Measurements from ENCODE around the gene DYNLRB1.

Gene DYNLRB1

GRCh38 chr20:34531608-34532265 is 15.5 kb downstream of the DYNLRB1 start:
- no peaks in the 10 kb centered on the region for H3K27me3 ChIP-seq (ENCODE audit: control insufficient read depth in 1 of 2, insufficient read depth in 2 of 2, low read length in 2 of 2)
- H3K4me1 ChIP-seq (ENCODE audit: control insufficient read depth in 1 of 2, insufficient read depth in 2 of 2, low read length in 2 of 2), result peaks cover 16 to 18% of the 10 kb centered on the region in 2 donors
- H3K9me3 ChIP-seq (ENCODE audit: control insufficient read depth in 1 of 2, low read length in 2 of 2), result no peaks in the 10 kb centered on the region
- no peak overlapping the region for H3K9ac ChIP-seq (ENCODE audit: low read depth in 1 of 2, low read length in 2 of 2)
- no peak overlapping the region for H3K27ac ChIP-seq (ENCODE audit: low read depth, low read length)
- H3K4me3 ChIP-seq (ENCODE audit: low read depth in 1 of 2, low read length in 2 of 2), result no peak overlapping the region
- peaks cover 59 to 85% of the 10 kb centered on the region in 2 donors for H3K36me3 ChIP-seq (ENCODE audit: control insufficient read depth in 1 of 2, insufficient read depth in 2 of 2, low read length in 2 of 2)

GRCh38 chr20:34532320-34532719 is 16.1 kb downstream of the DYNLRB1 start:
- H3K27me3 ChIP-seq (ENCODE audit: control insufficient read depth in 1 of 2, insufficient read depth in 2 of 2, low read length in 2 of 2), result no peaks in the 10 kb centered on the region
- H3K36me3 ChIP-seq (ENCODE audit: control insufficient read depth in 1 of 2, insufficient read depth in 2 of 2, low read length in 2 of 2), result peaks cover 59 to 85% of the 10 kb centered on the region in 2 donors
- H3K4me1 ChIP-seq (ENCODE audit: control insufficient read depth in 1 of 2, insufficient read depth in 2 of 2, low read length in 2 of 2), result peaks cover 15 to 17% of the 10 kb centered on the region in 2 donors
- H3K9ac ChIP-seq (ENCODE audit: low read depth in 1 of 2, low read length in 2 of 2), result no peak overlapping the region
- no peak overlapping the region for H3K27ac ChIP-seq (ENCODE audit: low read depth, low read length)
- no peaks in the 10 kb centered on the region for H3K9me3 ChIP-seq (ENCODE audit: control insufficient read depth in 1 of 2, low read length in 2 of 2)
- no peak overlapping the region for H3K4me3 ChIP-seq (ENCODE audit: low read depth in 1 of 2, low read length in 2 of 2)

- H3K27ac ChIP-seq (ENCODE audit: low read depth, low read length), result no peak overlapping the region
- no peaks in the 10 kb centered on the region for H3K27me3 ChIP-seq (ENCODE audit: control insufficient read depth in 1 of 2, insufficient read depth in 2 of 2, low read length in 2 of 2)
- H3K36me3 ChIP-seq (ENCODE audit: control insufficient read depth in 1 of 2, insufficient read depth in 2 of 2, low read length in 2 of 2), result peaks cover 58 to 85% of the 10 kb centered on the region in 2 donors
These were observed 16.5 kb downstream of the DYNLRB1 start for GRCh38 chr20:34532756-34533155.

GRCh38 chr20:34534391-34535165 is 18.4 kb downstream of the DYNLRB1 start:
- no peaks in the 10 kb centered on the region for H3K27me3 ChIP-seq (ENCODE audit: control insufficient read depth in 1 of 2, insufficient read depth in 2 of 2, low read length in 2 of 2)
- no peak overlapping the region for H3K27ac ChIP-seq (ENCODE audit: low read depth, low read length)
- H3K4me3 ChIP-seq (ENCODE audit: low read depth in 1 of 2, low read length in 2 of 2), result no peak overlapping the region
- peaks cover 6 to 10% of the 10 kb centered on the region in 2 donors for H3K4me1 ChIP-seq (ENCODE audit: control insufficient read depth in 1 of 2, insufficient read depth in 2 of 2, low read length in 2 of 2)
- no peak overlapping the region for H3K9ac ChIP-seq (ENCODE audit: low read depth in 1 of 2, low read length in 2 of 2)
- peaks cover 57 to 81% of the 10 kb centered on the region in 2 donors for H3K36me3 ChIP-seq (ENCODE audit: control insufficient read depth in 1 of 2, insufficient read depth in 2 of 2, low read length in 2 of 2)
- H3K9me3 ChIP-seq (ENCODE audit: control insufficient read depth in 1 of 2, low read length in 2 of 2), result no peaks in the 10 kb centered on the region

More at GRCh38 chr20:34532756-34533155, 16.5 kb downstream of the DYNLRB1 start:
- Histone ChIP-seq H3K4me3 (ENCODE audit: low read depth in 1 of 2, low read length in 2 of 2) (no peak overlapping the region), H3K4me1 (ENCODE audit: control insufficient read depth in 1 of 2, insufficient read depth in 2 of 2, low read length in 2 of 2) (peaks cover 15 to 17% of the 10 kb centered on the region in 2 donors), H3K9me3 (ENCODE audit: control insufficient read depth in 1 of 2, low read length in 2 of 2) (no peaks in the 10 kb centered on the region), H3K9ac (ENCODE audit: low read depth in 1 of 2, low read length in 2 of 2) (no peak overlapping the region)

- no peak overlapping the region for H3K9ac ChIP-seq (ENCODE audit: low read depth in 1 of 2, low read length in 2 of 2)
These were observed 19.1 kb downstream of the DYNLRB1 start for GRCh38 chr20:34535301-34535840.

GRCh38 chr20:34535857-34536256 is 19.6 kb downstream of the DYNLRB1 start:
- Histone ChIP-seq H3K9ac (ENCODE audit: low read depth in 1 of 2, low read length in 2 of 2) (no peak overlapping the region), H3K4me3 (ENCODE audit: low read depth in 1 of 2, low read length in 2 of 2) (no peak overlapping the region), H3K27ac (ENCODE audit: low read depth, low read length) (no peak overlapping the region), H3K9me3 (ENCODE audit: control insufficient read depth in 1 of 2, low read length in 2 of 2) (no peaks in the 10 kb centered on the region), H3K36me3 (ENCODE audit: control insufficient read depth in 1 of 2, insufficient read depth in 2 of 2, low read length in 2 of 2) (peaks cover 50 to 81% of the 10 kb centered on the region in 2 donors), H3K27me3 (ENCODE audit: control insufficient read depth in 1 of 2, insufficient read depth in 2 of 2, low read length in 2 of 2) (no peaks in the 10 kb centered on the region), H3K4me1 (ENCODE audit: control insufficient read depth in 1 of 2, insufficient read depth in 2 of 2, low read length in 2 of 2) (peaks cover 4 to 7% of the 10 kb centered on the region in 2 donors)

More at GRCh38 chr20:34535301-34535840, 19.1 kb downstream of the DYNLRB1 start:
- Histone ChIP-seq H3K4me3 (ENCODE audit: low read depth in 1 of 2, low read length in 2 of 2) (no peak overlapping the region), H3K36me3 (ENCODE audit: control insufficient read depth in 1 of 2, insufficient read depth in 2 of 2, low read length in 2 of 2) (peaks cover 49 to 81% of the 10 kb centered on the region in 2 donors), H3K27me3 (ENCODE audit: control insufficient read depth in 1 of 2, insufficient read depth in 2 of 2, low read length in 2 of 2) (no peaks in the 10 kb centered on the region), H3K27ac (ENCODE audit: low read depth, low read length) (no peak overlapping the region), H3K4me1 (ENCODE audit: control insufficient read depth in 1 of 2, insufficient read depth in 2 of 2, low read length in 2 of 2) (peaks cover 6 to 10% of the 10 kb centered on the region in 2 donors), H3K9me3 (ENCODE audit: control insufficient read depth in 1 of 2, low read length in 2 of 2) (no peaks in the 10 kb centered on the region)

GRCh38 chr20:34536798-34537394 is 20.7 kb downstream of the DYNLRB1 start:
- no peaks in the 10 kb centered on the region for H3K27me3 ChIP-seq (ENCODE audit: control insufficient read depth in 1 of 2, insufficient read depth in 2 of 2, low read length in 2 of 2)
- no peak overlapping the region for H3K4me3 ChIP-seq (ENCODE audit: low read depth in 1 of 2, low read length in 2 of 2)
- H3K4me1 ChIP-seq (ENCODE audit: control insufficient read depth in 1 of 2, insufficient read depth in 2 of 2, low read length in 2 of 2), result no peaks in the 10 kb centered on the region
- H3K36me3 ChIP-seq (ENCODE audit: control insufficient read depth in 1 of 2, insufficient read depth in 2 of 2, low read length in 2 of 2), result peaks cover 52 to 82% of the 10 kb centered on the region in 2 donors
- H3K9ac ChIP-seq (ENCODE audit: low read depth in 1 of 2, low read length in 2 of 2), result no peak overlapping the region
- H3K9me3 ChIP-seq (ENCODE audit: control insufficient read depth in 1 of 2, low read length in 2 of 2), result no peaks in the 10 kb centered on the region
- no peak overlapping the region for H3K27ac ChIP-seq (ENCODE audit: low read depth, low read length)

- H3K9ac ChIP-seq (ENCODE audit: low read depth in 1 of 2, low read length in 2 of 2), result no peak overlapping the region
- H3K27ac ChIP-seq (ENCODE audit: low read depth, low read length), result no peak overlapping the region
- H3K4me3 ChIP-seq (ENCODE audit: low read depth in 1 of 2, low read length in 2 of 2), result no peak overlapping the region
- peaks cover 49 to 78% of the 10 kb centered on the region in 2 donors for H3K36me3 ChIP-seq (ENCODE audit: control insufficient read depth in 1 of 2, insufficient read depth in 2 of 2, low read length in 2 of 2)
- H3K9me3 ChIP-seq (ENCODE audit: control insufficient read depth in 1 of 2, low read length in 2 of 2), result no peaks in the 10 kb centered on the region
- H3K27me3 ChIP-seq (ENCODE audit: control insufficient read depth in 1 of 2, insufficient read depth in 2 of 2, low read length in 2 of 2), result no peaks in the 10 kb centered on the region
- no peaks in the 10 kb centered on the region for H3K4me1 ChIP-seq (ENCODE audit: control insufficient read depth in 1 of 2, insufficient read depth in 2 of 2, low read length in 2 of 2)
These were observed 21.4 kb downstream of the DYNLRB1 start for GRCh38 chr20:34537651-34538050.

- peaks cover 43 to 69% of the 10 kb centered on the region in 2 donors for H3K36me3 ChIP-seq (ENCODE audit: control insufficient read depth in 1 of 2, insufficient read depth in 2 of 2, low read length in 2 of 2)
- peaks cover under 1 to 4% of the 10 kb centered on the region in 2 donors for H3K4me1 ChIP-seq (ENCODE audit: control insufficient read depth in 1 of 2, insufficient read depth in 2 of 2, low read length in 2 of 2)
- H3K27me3 ChIP-seq (ENCODE audit: control insufficient read depth in 1 of 2, insufficient read depth in 2 of 2, low read length in 2 of 2), result no peaks in the 10 kb centered on the region
- no peaks in the 10 kb centered on the region for H3K9me3 ChIP-seq (ENCODE audit: control insufficient read depth in 1 of 2, low read length in 2 of 2)
- H3K4me3 ChIP-seq (ENCODE audit: low read depth in 1 of 2, low read length in 2 of 2), result no peak overlapping the region
- H3K9ac ChIP-seq (ENCODE audit: low read depth in 1 of 2, low read length in 2 of 2), result no peak overlapping the region
- no peak overlapping the region for H3K27ac ChIP-seq (ENCODE audit: low read depth, low read length)
These were observed 22.5 kb downstream of the DYNLRB1 start for GRCh38 chr20:34538671-34539123.
